Psoas muscle (tissue), 8 donors: ENCODE results near the gene PHLDA1. TPM values are rescaled to one million over a fixed set of nuclear protein-coding genes. Genes with fewer than 3 reads are reported as not detected.

Experiments used
- ATAC-seq, 4 donors: fragments of 200-7000 bp; cut with Tn5 transposase; one replicate each; pipeline ENCODE4 v1.9.1; 2020; ENCODE audit warnings: moderate library complexity in 3 of 4, mild to moderate bottlenecking in 2 of 4
- DNase-seq, 2 donors: peaks; one replicate each; pipeline ENCODE4 v3.0.0-alpha.2; 2020
- H3K27ac ChIP-seq: fragments of 200-600 bp; one replicate; pipeline ENCODE4 v1.8.0; 2022
- H3K27me3 ChIP-seq, 3 donors: fragments of 200-600 bp in 1 of 3; one replicate each; pipeline versions ENCODE4 v1.6.1 to v1.8.0; 2013 to 2022; ENCODE audit warnings: low read length in 2 of 3, mild to moderate bottlenecking in 2 of 3, moderate library complexity in 1 of 3; ENCODE audit not compliant: insufficient read depth in 3 of 3
- H3K36me3 ChIP-seq, 2 donors: fragments of 200-600 bp in 1 of 2; one replicate each; pipeline versions ENCODE4 v1.6.1 to v1.8.0; 2013 to 2022; ENCODE audit warnings: low read depth in 1 of 2, mild to moderate bottlenecking in 1 of 2, moderate library complexity in 1 of 2; ENCODE audit not compliant: insufficient read depth in 1 of 2
- H3K4me1 ChIP-seq: fragments of 200-600 bp; one replicate; pipeline ENCODE4 v1.8.0; 2022
- H3K4me3 ChIP-seq: fragments of 200-600 bp; one replicate; pipeline ENCODE4 v1.8.0; 2022; ENCODE audit warnings: mild to moderate bottlenecking
- H3K9me3 ChIP-seq: fragments of 200-600 bp; one replicate; pipeline ENCODE4 v1.8.0; 2022
- CTCF ChIP-seq: fragments of 200-600 bp; IDR thresholded peaks from one replicate; pipeline ENCODE4 v1.8.0; 2022; ENCODE audit warnings: antibody characterized with exemption
- WGBS, 3 donors: extraction: QIAGEN DNeasy Blood & Tissue Kit; methylation state at CpG; one replicate each; pipeline versions ENCODE4 v1.1.6 to v1.1.7; 2013; 5-methylcytosine and 5-hydroxymethylcytosine counted together
- intact Hi-C, 2 donors: fragments of 100-400 bp; cut with DNase I; formaldehyde crosslinking; loops; one replicate each; pipeline versions ENCODE4 v1.11.0 to v1.14.2; 2022
- polyA plus RNA-seq, 3 donors: library from polyadenylated mRNA; stranded (reverse); fragments of 200-250 nt; gene quantifications; one replicate each; pipeline ENCODE4 v1.2.3, GENCODE V29; 2013
- total RNA-seq, 4 donors: library from RNA; stranded (reverse); fragmentation: NEBNext Ultra II Directional in 2 of 4; extraction: Animal tissue kit (Norgen Biotek cat#: 25700) in 2 of 4; gene quantifications; one replicate each; pipeline versions ENCODE4 v1.2.1 to v1.2.4, GENCODE V29; 2021 to 2023
- donor health status: healthy with polysubstance abuse.
- donor health status: DM: no; HTN: no; CAD: no; lungs with moderate emphysema.
- donor health status: Bipolar disorder and iron deficiency.
- donor health status: healthy.
- donor health status: DM: yes; HTN: yes; CAD: no.
- donor health status: DM: no; HTN: no; CAD: no.
- donor health status: DM: no; HTN: no; CAD: no.
- donor health status: DM: yes; HTN: yes; CAD: no.

Gene PHLDA1
- total and polyA plus RNA-seq, 7 donors = 0.73 to 35.6 (median 3.5) TPM

- no peak for ATAC-seq
Measured at GRCh38 chr12:76035045-76035444, 3.5 kb upstream of the PHLDA1 start.

GRCh38 chr12:76033081-76034011 is 1.8 kb upstream of the PHLDA1 start:
- H3K27ac ChIP-seq = peak overlapping the region; percentile 88
- WGBS, 3 donors = 66 to 71% (median 70%) methylated on average over 5 of the region's 5 CpGs
- peak overlapping the region; percentile 84 for H3K4me3 ChIP-seq
- TF ChIP-seq CTCF = no peak
- intact Hi-C loops = loop anchor here in 1 of 2 donors (5.0 to 10.0 kb wide), 3 partner anchors 309 to 521 kb away; partner anchors contain the start of gene KRR1
- ATAC-seq (no peak), DNase-seq (no peak)
- H3K36me3 ChIP-seq = no peaks in the 10 kb centered on the region
- peaks cover 0 to 18% (median 3%) of the 10 kb centered on the region in 3 donors for H3K27me3 ChIP-seq
- no peaks in the 10 kb centered on the region for H3K9me3 ChIP-seq
- peaks cover 6% of the 10 kb centered on the region for H3K4me1 ChIP-seq

More at GRCh38 chr12:76035045-76035444, 3.5 kb upstream of the PHLDA1 start:
- Histone ChIP-seq H3K9me3 (no peaks in the 10 kb centered on the region), H3K4me1 (peaks cover 6% of the 10 kb centered on the region), H3K4me3 (no peak overlapping the region), H3K27ac (no peak overlapping the region), H3K36me3 (no peaks in the 10 kb centered on the region), H3K27me3 (peaks cover 0 to 3% (median under 1%) of the 10 kb centered on the region in 3 donors)
- no peak for DNase-seq
- intact Hi-C loops = loop anchor here (5.0 to 10.0 kb wide), 3 partner anchors 310 to 508 kb away; no protein-coding TSS in a partner anchor
- WGBS, 3 donors = 66 to 68% (median 67%) methylated on average over 3 of the region's 3 CpGs
- no peak for TF ChIP-seq CTCF

- Histone ChIP-seq H3K9me3 (no peaks in the 10 kb centered on the region), H3K4me3 (peak overlapping the region; percentile 84), H3K27ac (peak overlapping the region; percentile 88), H3K27me3 (peaks cover 0 to 29% (median 3%) of the 10 kb centered on the region in 3 donors), H3K4me1 (peaks cover 6% of the 10 kb centered on the region), H3K36me3 (no peaks in the 10 kb centered on the region)
- ATAC-seq (peak; percentile 54 to 68 (median 54)), DNase-seq (peak in 1 of 2 donors; percentile 59)
- intact Hi-C loops = loop anchor here in 1 of 2 donors (5.0 to 10.0 kb wide), 3 partner anchors 308 to 520 kb away; partner anchors contain the start of gene KRR1
- WGBS, 3 donors = 2 to 4% (median 4%) methylated on average over 58 of the region's 58 CpGs
- no peak for TF ChIP-seq CTCF
Measured at GRCh38 chr12:76032043-76032981, 736 bp upstream of the PHLDA1 start.

GRCh38 chr12:76031081-76031413 is 529 bp downstream of the PHLDA1 start:
- peak overlapping the region; percentile 84 for H3K4me3 ChIP-seq
- H3K36me3 ChIP-seq = no peaks in the 10 kb centered on the region
- WGBS, 3 donors = 0 to 1% (median 0%) methylated on average over 23 to 26 of the region's 26 CpGs
- H3K27ac ChIP-seq = peak overlapping the region; percentile 88
- intact Hi-C loops = loop anchor here in 1 of 2 donors (5.0 to 10.0 kb wide), 3 partner anchors 306 to 519 kb away; partner anchors contain the start of gene KRR1
- ATAC-seq (no peak), DNase-seq (no peak)
- H3K4me1 ChIP-seq = peaks cover 6% of the 10 kb centered on the region
- H3K27me3 ChIP-seq = peaks cover 0 to 36% (median 3%) of the 10 kb centered on the region in 3 donors
- no peak for TF ChIP-seq CTCF
- no peaks in the 10 kb centered on the region for H3K9me3 ChIP-seq
